ENCODE data around the gene KLHDC1.
A peak's percentile ranks its signal among the peaks of the same experiment; 100 is the strongest.
"Not testable (repeated sequence)": the region's sequence is repeated elsewhere in the genome, so short reads cannot be mapped to it uniquely, and the experiment has no call there.

Gene KLHDC1

GRCh38 chr14:49692811-49693734, at the start of gene KLHDC1:
TSS of gene KLHDC1 (plus strand) at chr14:49693120. CDS start at chr14:49693195, 75 bp downstream.
- DNase-seq: peak; percentile 67 to 68
- H3K4me1 Mint-ChIP-seq: peaks cover 55% of the 10 kb centered on the region
- H3K27ac Mint-ChIP-seq: peak within 1 kb of the TSS; percentile 76 to 93
- no peaks in the 10 kb centered on the region for H3K9me3 Mint-ChIP-seq
- peak; percentile 81 for ATAC-seq
- H3K4me3 Mint-ChIP-seq: peak within 1 kb of the TSS; percentile 78 to 82
- H3K27me3 Mint-ChIP-seq: no peaks in the 10 kb centered on the region

GRCh38 chr14:49653508-49653907, 39.4 kb upstream of the KLHDC1 start:
- Mint-ChIP-seq H3K4me3 (no peak overlapping the region), H3K9me3 (no peaks in the 10 kb centered on the region), H3K4me1 (no peaks in the 10 kb centered on the region), H3K27me3 (no peaks in the 10 kb centered on the region), H3K27ac (no peak overlapping the region)
- DNase-seq (no peak), ATAC-seq (no peak)

- Mint-ChIP-seq H3K27ac (no peak overlapping the region), H3K9me3 (no peaks in the 10 kb centered on the region), H3K27me3 (no peaks in the 10 kb centered on the region), H3K4me1 (no peaks in the 10 kb centered on the region), H3K4me3 (no peak overlapping the region)
- ATAC-seq (no peak), DNase-seq (no peak)
Measured at GRCh38 chr14:49654511-49654910, 38.4 kb upstream of the KLHDC1 start.

GRCh38 chr14:49657500-49657899, 35.4 kb upstream of the KLHDC1 start:
- H3K27me3 Mint-ChIP-seq, DNase-seq, H3K9me3 Mint-ChIP-seq, ATAC-seq, H3K4me3 Mint-ChIP-seq, H3K4me1 Mint-ChIP-seq: not testable (repeated sequence)
- peak overlapping the region in 1 of 2 donors; percentile 54 for H3K27ac Mint-ChIP-seq

GRCh38 chr14:49659526-49660455, 33.1 kb upstream of the KLHDC1 start:
- ATAC-seq (no peak), DNase-seq (no peak)
- H3K4me3 Mint-ChIP-seq: no peak overlapping the region
- H3K27me3 Mint-ChIP-seq: no peaks in the 10 kb centered on the region
- no peak overlapping the region for H3K27ac Mint-ChIP-seq
- no peaks in the 10 kb centered on the region for H3K4me1 Mint-ChIP-seq
- no peaks in the 10 kb centered on the region for H3K9me3 Mint-ChIP-seq

- Mint-ChIP-seq H3K27ac (no peak overlapping the region), H3K27me3 (no peaks in the 10 kb centered on the region)
- no peak for ATAC-seq
Measured at GRCh38 chr14:49670475-49670874, 22.4 kb upstream of the KLHDC1 start.

GRCh38 chr14:49673586-49673985, 19.3 kb upstream of the KLHDC1 start:
- Mint-ChIP-seq H3K9me3 (no peaks in the 10 kb centered on the region), H3K27ac (no peak overlapping the region), H3K27me3 (no peaks in the 10 kb centered on the region), H3K4me3 (no peak overlapping the region), H3K4me1 (no peaks in the 10 kb centered on the region)
- no peak for ATAC-seq
- no peak for DNase-seq

More at GRCh38 chr14:49670475-49670874, 22.4 kb upstream of the KLHDC1 start:
- Mint-ChIP-seq H3K4me3 (no peak overlapping the region), H3K9me3 (no peaks in the 10 kb centered on the region), H3K4me1 (no peaks in the 10 kb centered on the region)
- no peak for DNase-seq

- DNase-seq: no peak
- ATAC-seq: peak; percentile 52
- H3K27ac Mint-ChIP-seq: no peak overlapping the region
- no peak overlapping the region for H3K4me3 Mint-ChIP-seq
- H3K27me3 Mint-ChIP-seq: no peaks in the 10 kb centered on the region
- H3K4me1 Mint-ChIP-seq: no peaks in the 10 kb centered on the region
- H3K9me3 Mint-ChIP-seq: no peaks in the 10 kb centered on the region
Measured at GRCh38 chr14:49677643-49678042, 15.3 kb upstream of the KLHDC1 start.

GRCh38 chr14:49679271-49679670, 13.6 kb upstream of the KLHDC1 start:
- no peaks in the 10 kb centered on the region for H3K9me3 Mint-ChIP-seq
- no peaks in the 10 kb centered on the region for H3K27me3 Mint-ChIP-seq
- no peak overlapping the region for H3K27ac Mint-ChIP-seq
- no peaks in the 10 kb centered on the region for H3K4me1 Mint-ChIP-seq
- DNase-seq (no peak), ATAC-seq (no peak)
- no peak overlapping the region for H3K4me3 Mint-ChIP-seq

- no peak for DNase-seq
- H3K4me3 Mint-ChIP-seq: peak overlapping the region; percentile 85 to 93
- H3K4me1 Mint-ChIP-seq: peaks cover 37% of the 10 kb centered on the region
- H3K27ac Mint-ChIP-seq: no peak overlapping the region
- no peaks in the 10 kb centered on the region for H3K27me3 Mint-ChIP-seq
- no peaks in the 10 kb centered on the region for H3K9me3 Mint-ChIP-seq
- no peak for ATAC-seq
Measured at GRCh38 chr14:49686425-49686824, 6.5 kb upstream of the KLHDC1 start.

GRCh38 chr14:49687942-49688700, 4.8 kb upstream of the KLHDC1 start, which contains the start of gene POLE2:
TSS of gene POLE2 (minus strand) at chr14:49688214. CDS start at chr14:49688203, 11 bp downstream.
- Mint-ChIP-seq H3K4me1 (peaks cover 51% of the 10 kb centered on the region), H3K27me3 (no peaks in the 10 kb centered on the region), H3K4me3 (peak within 1 kb of the TSS; percentile 85 to 93), H3K9me3 (no peaks in the 10 kb centered on the region), H3K27ac (peak within 1 kb of the TSS; percentile 89 to 94)
- ATAC-seq (peak; percentile 93), DNase-seq (peak; percentile 82)

GRCh38 chr14:49688701-49689030, 4.3 kb upstream of the KLHDC1 start:
- H3K4me3 Mint-ChIP-seq: peak overlapping the region; percentile 85 to 93
- H3K9me3 Mint-ChIP-seq: no peaks in the 10 kb centered on the region
- DNase-seq: no peak
- ATAC-seq: no peak
- H3K27ac Mint-ChIP-seq: peak overlapping the region in 1 of 2 donors; percentile 89
- peaks cover 51% of the 10 kb centered on the region for H3K4me1 Mint-ChIP-seq
- no peaks in the 10 kb centered on the region for H3K27me3 Mint-ChIP-seq

- Mint-ChIP-seq H3K27ac (no peak overlapping the region), H3K9me3 (no peaks in the 10 kb centered on the region), H3K4me3 (no peak overlapping the region), H3K27me3 (no peaks in the 10 kb centered on the region), H3K4me1 (peaks cover 62% of the 10 kb centered on the region)
- no peak for DNase-seq
- ATAC-seq: no peak
Measured at GRCh38 chr14:49691031-49691430, 1.9 kb upstream of the KLHDC1 start.

GRCh38 chr14:49692193-49692757, 645 bp upstream of the KLHDC1 start:
- DNase-seq (no peak), ATAC-seq (no peak)
- Mint-ChIP-seq H3K27me3 (no peaks in the 10 kb centered on the region), H3K9me3 (no peaks in the 10 kb centered on the region), H3K27ac (peak overlapping the region in 1 of 2 donors; percentile 90), H3K4me3 (peak overlapping the region; percentile 78 to 82), H3K4me1 (peaks cover 58% of the 10 kb centered on the region)

GRCh38 chr14:49693735-49694124, 810 bp downstream of the KLHDC1 start:
- peak overlapping the region; percentile 78 to 82 for H3K4me3 Mint-ChIP-seq
- peaks cover 48% of the 10 kb centered on the region for H3K4me1 Mint-ChIP-seq
- ATAC-seq, DNase-seq, H3K27me3 Mint-ChIP-seq, H3K9me3 Mint-ChIP-seq: not testable (repeated sequence)
- H3K27ac Mint-ChIP-seq: peak overlapping the region in 1 of 2 donors; percentile 76
